Testis (tissue), 2 donors: ENCODE measurements around the gene ING5.

ENCODE experiments used
- POLR2A ChIP-seq: fragments of 450-650 bp; IDR thresholded peaks from one replicate; pipeline ENCODE4 v1.6.1; 2017; ENCODE audit warnings: antibody characterized with exemption, mild to moderate bottlenecking, moderate library complexity
- TF ChIP-seq, protein P1 (sequence below), 3 experiments: fragments of 450-650 bp in 2 of 3; fragments of 200-600 bp in 1 of 3; sonication (generic) in 1 of 3; IDR thresholded peaks; one replicate each; pipeline ENCODE4 v1.5.1; 2016 to 2019; ENCODE audit warnings: antibody characterized with exemption in 3 of 3, mild to moderate bottlenecking in 2 of 3, moderate library complexity in 1 of 3

DNA sequence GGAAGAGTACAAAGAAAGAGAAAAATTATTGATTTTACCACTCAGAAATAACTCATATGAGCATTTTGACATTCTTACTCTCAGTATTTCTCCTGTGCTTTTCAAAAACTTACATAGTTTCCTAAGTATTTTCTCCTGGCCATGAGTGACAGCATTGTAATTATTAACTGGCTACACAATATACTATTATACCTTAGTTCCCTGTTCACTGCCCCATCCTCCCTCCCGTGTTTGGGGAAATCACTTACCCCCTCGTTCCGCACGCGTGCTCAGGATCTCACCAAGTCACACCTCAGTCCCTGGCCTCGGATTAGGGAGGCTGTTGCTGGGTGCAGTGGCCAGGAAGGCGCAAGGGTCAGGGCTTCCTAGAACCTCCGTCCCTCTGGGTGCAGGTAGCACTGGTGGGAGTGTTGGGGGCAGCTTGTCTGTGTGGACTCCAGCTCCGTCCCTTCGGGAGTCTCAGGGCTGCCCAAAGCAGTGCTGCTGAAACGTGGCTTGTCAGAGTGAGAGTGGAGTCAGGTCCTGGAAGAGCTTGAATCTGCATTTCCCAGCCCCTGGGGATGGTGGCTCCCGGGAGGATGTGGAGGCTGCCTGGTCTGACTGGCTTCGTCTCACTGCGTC lies 41.1 kb upstream of the ING5 start:
- TF ChIP-seq, protein P1, sequence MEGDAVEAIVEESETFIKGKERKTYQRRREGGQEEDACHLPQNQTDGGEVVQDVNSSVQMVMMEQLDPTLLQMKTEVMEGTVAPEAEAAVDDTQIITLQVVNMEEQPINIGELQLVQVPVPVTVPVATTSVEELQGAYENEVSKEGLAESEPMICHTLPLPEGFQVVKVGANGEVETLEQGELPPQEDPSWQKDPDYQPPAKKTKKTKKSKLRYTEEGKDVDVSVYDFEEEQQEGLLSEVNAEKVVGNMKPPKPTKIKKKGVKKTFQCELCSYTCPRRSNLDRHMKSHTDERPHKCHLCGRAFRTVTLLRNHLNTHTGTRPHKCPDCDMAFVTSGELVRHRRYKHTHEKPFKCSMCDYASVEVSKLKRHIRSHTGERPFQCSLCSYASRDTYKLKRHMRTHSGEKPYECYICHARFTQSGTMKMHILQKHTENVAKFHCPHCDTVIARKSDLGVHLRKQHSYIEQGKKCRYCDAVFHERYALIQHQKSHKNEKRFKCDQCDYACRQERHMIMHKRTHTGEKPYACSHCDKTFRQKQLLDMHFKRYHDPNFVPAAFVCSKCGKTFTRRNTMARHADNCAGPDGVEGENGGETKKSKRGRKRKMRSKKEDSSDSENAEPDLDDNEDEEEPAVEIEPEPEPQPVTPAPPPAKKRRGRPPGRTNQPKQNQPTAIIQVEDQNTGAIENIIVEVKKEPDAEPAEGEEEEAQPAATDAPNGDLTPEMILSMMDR (IDR thresholded peaks at IDR 0.05) = no peak
- TF ChIP-seq POLR2A = no peak
